Measurements from ENCODE around the gene PRR36. TPM values are rescaled to one million over a fixed set of nuclear protein-coding genes. Genes with fewer than 3 reads are reported as not detected.
"Not testable (repeated sequence)": the region's sequence is repeated elsewhere in the genome, so short reads cannot be mapped to it uniquely, and the experiment has no call there.

The PRR36 gene
- total RNA-seq, 2 donors from 2014 or later = 0.19 to 0.21 TPM

DNA sequence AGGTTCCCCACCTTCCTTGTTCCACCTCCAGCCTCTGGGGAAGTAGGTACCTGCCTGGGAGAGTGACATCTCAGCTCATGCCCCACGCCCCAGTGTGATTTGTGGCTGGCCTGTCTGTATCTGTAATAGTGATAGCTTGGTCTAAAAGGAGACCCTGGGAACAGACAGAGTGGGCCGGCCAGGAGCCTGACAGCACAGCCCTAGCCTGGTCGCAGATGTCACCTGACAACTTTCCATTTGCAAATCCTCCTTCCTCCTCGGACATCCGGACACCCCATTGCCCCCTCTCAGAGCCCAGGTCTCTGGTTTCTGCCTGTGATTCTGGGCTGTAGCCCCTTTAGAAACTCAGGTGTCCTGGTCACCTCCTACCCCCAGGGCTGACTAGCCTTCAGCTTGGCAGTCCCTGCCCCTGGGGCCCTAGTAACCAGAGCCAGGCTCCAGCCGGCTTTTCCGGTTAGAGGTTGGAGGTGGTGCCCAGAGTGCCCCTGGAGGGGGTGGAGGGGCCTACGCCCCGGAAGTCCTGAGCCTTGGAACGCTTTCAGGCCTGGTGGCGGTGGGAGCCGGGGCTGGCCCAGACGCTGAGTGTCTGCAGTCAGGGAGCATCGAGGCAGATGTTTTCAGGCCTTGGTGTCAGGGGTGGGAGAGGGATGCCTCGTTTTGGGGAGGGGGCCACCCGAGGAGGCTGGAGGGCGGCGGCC lies 20.6 kb upstream of the PRR36 start:
- no peaks in the 10 kb centered on the region for H3K4me1 Mint-ChIP-seq
- H3K36me3 Mint-ChIP-seq (ENCODE audit: low read depth) = no peaks in the 10 kb centered on the region
- no peak for ATAC-seq (replicated peaks)
- H3K27ac Mint-ChIP-seq = peak overlapping the region; percentile 15
- H3K9me3 Mint-ChIP-seq = no peaks in the 10 kb centered on the region
- no peaks in the 10 kb centered on the region for H3K27me3 Mint-ChIP-seq
- no peak overlapping the region for H3K4me3 Mint-ChIP-seq

DNA sequence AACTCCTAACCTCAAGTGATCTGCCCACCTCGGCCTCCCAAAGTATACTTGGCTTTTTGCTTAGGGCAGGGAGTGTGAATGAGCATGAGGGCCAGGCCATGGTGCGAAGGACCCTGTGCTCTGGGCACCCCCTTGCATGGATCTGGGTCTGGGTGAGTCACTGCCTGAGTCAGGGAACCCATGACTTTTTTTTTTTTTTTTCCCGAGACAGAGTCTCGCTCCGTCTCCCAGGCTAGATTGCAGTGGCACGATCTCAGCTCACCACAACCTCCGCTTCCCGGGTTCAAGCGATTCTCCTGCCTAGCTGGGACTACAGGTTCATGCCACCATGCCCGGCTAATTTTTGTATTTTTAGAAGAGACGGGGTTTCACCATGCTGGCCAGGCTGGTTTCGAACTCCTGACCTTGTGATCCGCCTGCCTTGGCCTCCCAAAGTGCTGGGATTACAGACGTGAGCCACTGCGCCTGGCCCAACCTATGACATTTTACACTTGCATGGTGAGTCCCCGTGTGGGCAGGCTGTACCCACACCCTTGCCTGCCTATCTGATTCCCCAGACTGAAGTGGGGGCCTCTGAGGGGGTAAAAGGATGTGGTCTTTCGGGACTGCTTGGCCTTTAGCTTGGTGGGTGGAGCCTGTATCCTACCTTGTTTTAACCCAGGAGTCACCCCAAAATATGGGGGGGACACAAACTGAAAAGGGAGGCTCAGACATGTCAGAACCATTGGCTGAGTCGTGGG lies 19.3 kb upstream of the PRR36 start:
- H3K4me1 Mint-ChIP-seq; H3K27ac Mint-ChIP-seq; H3K27me3 Mint-ChIP-seq; ATAC-seq (replicated peaks); H3K36me3 Mint-ChIP-seq (ENCODE audit: low read depth); H3K4me3 Mint-ChIP-seq; H3K9me3 Mint-ChIP-seq: not testable (repeated sequence)

DNA sequence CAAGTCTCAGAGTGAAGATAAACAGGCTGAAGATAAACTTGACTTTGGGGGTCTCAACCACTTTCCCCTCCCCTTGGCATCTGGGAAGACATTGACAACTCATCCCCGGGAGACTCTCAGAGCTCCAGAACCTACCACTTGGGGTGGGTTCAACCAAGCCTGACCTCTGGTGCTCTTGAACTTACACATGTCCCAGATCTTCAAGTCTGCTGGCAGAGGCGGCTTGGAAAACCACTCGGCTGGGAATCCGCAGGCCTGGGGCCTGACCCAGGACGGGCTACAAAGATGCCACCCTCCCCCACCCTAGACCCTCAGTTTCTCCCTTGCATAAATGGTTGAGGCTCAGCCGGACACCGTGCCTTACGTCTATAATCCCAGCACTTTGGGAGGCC lies 14.6 kb upstream of the PRR36 start:
- no peaks in the 10 kb centered on the region for H3K4me1 Mint-ChIP-seq
- H3K27me3 Mint-ChIP-seq = no peaks in the 10 kb centered on the region
- no peaks in the 10 kb centered on the region for H3K36me3 Mint-ChIP-seq (ENCODE audit: low read depth)

GRCh38 chr19:7888145-7888825 lies 14.1 kb upstream of the PRR36 start, which contains the start of gene LRRC8E:
Gene LRRC8E (plus strand): TSS chr19:7888510. CDS start chr19:7895604, 7,094 bp downstream.
- Mint-ChIP-seq H3K27ac (no peak within 1 kb of the TSS), H3K9me3 (no peaks in the 10 kb centered on the region), H3K27me3 (no peaks in the 10 kb centered on the region), H3K4me1 (no peaks in the 10 kb centered on the region), H3K36me3 (ENCODE audit: low read depth) (no peaks in the 10 kb centered on the region), H3K4me3 (no peak within 1 kb of the TSS)
- peak; percentile 81 for ATAC-seq (replicated peaks)

More for the DNA sequence above, 14.6 kb upstream of the PRR36 start:
- ATAC-seq (replicated peaks) = no peak
- Mint-ChIP-seq H3K27ac (no peak overlapping the region), H3K9me3 (no peaks in the 10 kb centered on the region), H3K4me3 (no peak overlapping the region)

GRCh38 chr19:7887408-7888144 lies 13.4 kb upstream of the PRR36 start:
- no peaks in the 10 kb centered on the region for H3K4me1 Mint-ChIP-seq
- ATAC-seq (replicated peaks) = no peak
- H3K36me3 Mint-ChIP-seq (ENCODE audit: low read depth) = no peaks in the 10 kb centered on the region
- no peak overlapping the region for H3K27ac Mint-ChIP-seq
- no peak overlapping the region for H3K4me3 Mint-ChIP-seq
- no peaks in the 10 kb centered on the region for H3K9me3 Mint-ChIP-seq
- H3K27me3 Mint-ChIP-seq = no peaks in the 10 kb centered on the region

DNA sequence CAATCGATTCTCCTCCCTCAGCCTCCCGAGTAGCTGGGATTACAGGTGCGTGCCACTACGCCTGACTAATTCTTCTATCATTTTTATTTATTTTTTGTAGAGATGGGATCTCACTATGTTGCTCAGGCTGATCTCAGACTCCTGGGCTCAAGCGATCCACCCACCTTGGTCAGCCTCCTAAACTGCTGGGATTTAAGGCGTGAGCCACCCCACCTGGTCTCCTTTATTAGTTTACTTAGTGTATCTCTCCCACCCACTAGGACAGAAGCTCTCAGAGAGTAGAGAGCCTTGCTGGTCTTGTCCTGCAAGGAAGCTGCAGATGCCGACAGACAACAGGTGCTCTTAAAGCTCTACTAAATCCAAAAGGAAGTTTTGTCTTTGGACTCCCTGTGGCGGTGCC lies 11.6 kb upstream of the PRR36 start:
- Mint-ChIP-seq H3K27ac (no peak overlapping the region), H3K36me3 (ENCODE audit: low read depth) (no peaks in the 10 kb centered on the region), H3K4me1 (no peaks in the 10 kb centered on the region), H3K9me3 (no peaks in the 10 kb centered on the region), H3K4me3 (no peak overlapping the region), H3K27me3 (no peaks in the 10 kb centered on the region)
- no peak for ATAC-seq (replicated peaks)

DNA sequence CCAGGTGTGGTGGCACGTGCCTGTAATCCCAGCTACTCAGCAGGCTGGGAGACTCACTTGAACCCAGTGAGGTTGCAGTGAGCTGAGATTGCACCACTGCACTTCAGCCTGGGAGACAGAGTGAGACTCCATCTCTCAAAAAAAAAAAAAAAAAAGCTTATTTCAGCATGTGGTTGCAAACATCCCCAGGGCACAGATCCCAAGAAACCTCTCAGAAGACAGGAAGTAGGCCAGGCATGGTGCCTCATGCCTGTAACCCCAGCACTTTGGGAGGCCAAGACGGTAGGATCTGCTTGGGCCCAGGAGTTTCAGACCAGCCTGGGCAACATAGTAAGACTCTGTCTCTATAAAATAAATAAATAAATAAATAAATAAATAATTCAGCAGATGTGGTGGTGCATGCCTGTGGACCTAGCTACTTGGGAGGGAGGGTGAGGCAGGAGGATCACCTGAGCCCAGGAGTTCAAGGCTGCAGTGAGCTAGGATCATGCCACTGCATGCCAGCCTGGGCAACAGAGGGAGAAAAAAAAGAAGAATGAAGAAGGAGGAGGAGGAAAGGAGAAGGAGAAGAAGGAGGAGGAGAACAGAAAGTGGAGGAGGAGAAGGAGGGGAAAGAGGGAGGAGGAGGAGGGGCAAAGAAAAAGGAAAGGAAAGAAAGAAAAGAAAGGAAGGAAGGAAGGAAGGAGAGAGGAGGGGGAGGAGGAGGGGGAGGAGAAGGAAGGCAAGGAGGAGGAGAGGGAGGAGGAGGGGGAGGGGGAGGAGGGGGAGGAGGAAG lies 9.8 kb upstream of the PRR36 start:
- H3K27me3 Mint-ChIP-seq = no peaks in the 10 kb centered on the region
- no peak for ATAC-seq (replicated peaks)
- H3K36me3 Mint-ChIP-seq (ENCODE audit: low read depth) = no peaks in the 10 kb centered on the region
- H3K27ac Mint-ChIP-seq = no peak overlapping the region
- no peaks in the 10 kb centered on the region for H3K9me3 Mint-ChIP-seq
- H3K4me3 Mint-ChIP-seq = no peak overlapping the region
- H3K4me1 Mint-ChIP-seq = no peaks in the 10 kb centered on the region

DNA sequence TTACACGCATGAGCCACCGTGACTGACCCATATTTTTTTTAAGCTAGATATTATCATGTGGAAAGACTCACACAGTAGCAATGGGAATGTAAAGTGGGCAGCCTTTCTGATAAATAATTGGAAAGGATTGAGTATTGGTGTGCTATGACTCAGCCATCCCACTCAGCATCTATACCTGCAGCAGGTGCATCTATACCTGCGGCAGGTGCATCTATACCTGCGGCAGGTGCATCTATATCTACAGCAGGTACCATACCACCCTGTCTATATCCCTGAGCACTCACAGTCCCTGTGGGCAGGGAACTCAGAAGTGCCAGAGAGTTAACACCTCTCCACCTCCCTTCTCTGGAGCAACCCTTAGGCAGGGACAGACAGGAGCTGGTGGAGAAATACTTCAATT lies 8.9 kb upstream of the PRR36 start:
- ATAC-seq (replicated peaks) = no peak
- Mint-ChIP-seq H3K27me3 (no peaks in the 10 kb centered on the region), H3K36me3 (ENCODE audit: low read depth) (no peaks in the 10 kb centered on the region), H3K27ac (no peak overlapping the region), H3K9me3 (no peaks in the 10 kb centered on the region), H3K4me3 (no peak overlapping the region), H3K4me1 (no peaks in the 10 kb centered on the region)

DNA sequence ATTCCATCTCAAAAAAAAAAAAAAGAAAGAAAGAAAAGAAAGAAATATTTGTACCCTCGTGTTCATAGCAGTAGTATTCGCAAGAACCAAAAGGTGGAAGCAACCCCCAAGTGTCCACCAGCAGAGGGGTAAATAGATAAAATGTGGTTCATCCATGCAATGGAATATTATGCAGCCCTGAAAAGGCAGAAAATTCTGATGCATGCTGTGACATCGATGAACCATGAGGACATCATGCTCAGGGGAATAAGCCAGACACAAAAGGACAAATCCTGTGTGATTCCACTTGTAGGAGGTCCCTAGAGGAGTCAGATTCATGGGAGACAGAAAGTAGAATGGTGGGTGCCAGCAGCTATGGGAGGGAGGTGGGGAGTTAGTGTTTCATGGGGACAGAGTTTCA lies 7.7 kb upstream of the PRR36 start:
- H3K4me1 Mint-ChIP-seq = no peaks in the 10 kb centered on the region
- no peak for ATAC-seq (replicated peaks)
- no peaks in the 10 kb centered on the region for H3K36me3 Mint-ChIP-seq (ENCODE audit: low read depth)
- no peaks in the 10 kb centered on the region for H3K9me3 Mint-ChIP-seq
- no peak overlapping the region for H3K27ac Mint-ChIP-seq
- no peaks in the 10 kb centered on the region for H3K27me3 Mint-ChIP-seq
- no peak overlapping the region for H3K4me3 Mint-ChIP-seq

DNA sequence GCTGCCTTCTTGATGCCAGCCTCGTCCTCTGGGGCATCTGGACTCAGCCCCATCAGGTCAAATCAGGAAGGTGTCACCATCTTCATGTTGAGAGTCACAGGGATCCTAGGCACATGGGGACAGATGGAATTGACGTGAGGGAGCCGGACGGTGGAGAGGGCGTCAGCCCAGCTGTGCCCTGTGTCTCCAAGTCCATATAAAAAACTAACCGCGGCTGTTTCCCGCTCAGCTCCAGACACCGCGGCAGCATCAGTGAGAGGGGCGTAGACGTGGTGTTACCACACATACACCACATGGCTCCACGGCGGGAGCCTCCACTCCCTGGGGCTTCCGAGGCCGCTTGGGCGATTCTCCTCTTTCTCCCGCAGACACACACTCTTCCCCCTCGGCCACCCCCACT lies 5.6 kb upstream of the PRR36 start:
- ATAC-seq (replicated peaks) = peak; percentile 18
- no peaks in the 10 kb centered on the region for H3K9me3 Mint-ChIP-seq
- no peaks in the 10 kb centered on the region for H3K4me1 Mint-ChIP-seq
- no peaks in the 10 kb centered on the region for H3K27me3 Mint-ChIP-seq
- H3K36me3 Mint-ChIP-seq (ENCODE audit: low read depth) = no peaks in the 10 kb centered on the region
- H3K4me3 Mint-ChIP-seq = no peak overlapping the region
- H3K27ac Mint-ChIP-seq = no peak overlapping the region

DNA sequence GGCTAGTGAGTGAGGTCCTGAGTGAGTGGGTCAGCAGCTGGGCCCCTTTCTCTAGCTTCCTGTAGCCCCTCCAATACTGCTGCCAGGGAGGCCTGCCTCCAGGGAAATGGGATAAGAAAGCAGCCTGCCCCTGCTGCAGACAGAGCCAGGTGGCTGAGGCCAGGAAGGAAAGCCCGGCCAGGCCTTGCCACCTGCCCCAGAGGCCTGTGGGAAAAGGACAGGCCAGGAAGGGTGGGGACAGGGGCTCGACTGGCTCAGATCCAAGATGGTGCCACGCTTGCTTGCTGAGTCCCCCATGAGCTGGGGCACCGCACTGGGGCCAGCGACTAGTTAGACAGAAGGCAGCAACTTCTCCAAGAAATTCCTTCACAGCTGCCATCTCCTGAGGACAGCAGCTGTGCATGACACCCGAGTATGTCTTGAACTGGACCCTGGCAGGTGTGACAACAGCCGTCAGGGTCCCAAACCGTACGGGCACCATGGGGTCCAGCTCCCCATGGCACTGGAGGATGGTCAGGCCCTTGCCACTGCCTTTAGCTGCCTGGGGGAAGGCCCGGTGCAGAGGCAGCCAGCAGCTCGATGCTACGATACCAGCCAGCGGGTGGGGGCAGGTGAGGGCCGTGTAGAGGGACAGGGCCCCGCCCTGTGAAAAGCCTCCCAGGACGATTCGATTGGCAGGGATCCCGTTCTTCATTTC lies 5.1 kb upstream of the PRR36 start:
- H3K9me3 Mint-ChIP-seq = no peaks in the 10 kb centered on the region
- no peak overlapping the region for H3K4me3 Mint-ChIP-seq
- no peaks in the 10 kb centered on the region for H3K27me3 Mint-ChIP-seq
- no peaks in the 10 kb centered on the region for H3K4me1 Mint-ChIP-seq
- peak; percentile 12 for ATAC-seq (replicated peaks)
- no peaks in the 10 kb centered on the region for H3K36me3 Mint-ChIP-seq (ENCODE audit: low read depth)
- H3K27ac Mint-ChIP-seq = no peak overlapping the region

- Mint-ChIP-seq H3K4me1 (no peaks in the 10 kb centered on the region), H3K36me3 (ENCODE audit: low read depth) (no peaks in the 10 kb centered on the region), H3K27me3 (no peaks in the 10 kb centered on the region), H3K4me3 (no peak overlapping the region), H3K9me3 (no peaks in the 10 kb centered on the region), H3K27ac (no peak overlapping the region)
- ATAC-seq (replicated peaks) = no peak
These were observed 3.2 kb upstream of the PRR36 start for GRCh38 chr19:7877249-7877836.

GRCh38 chr19:7874897-7875273 lies 695 bp upstream of the PRR36 start:
- Mint-ChIP-seq H3K9me3 (no peaks in the 10 kb centered on the region), H3K27me3 (peaks cover 14% of the 10 kb centered on the region), H3K36me3 (ENCODE audit: low read depth) (no peaks in the 10 kb centered on the region), H3K4me1 (peaks cover 10% of the 10 kb centered on the region), H3K27ac (no peak overlapping the region), H3K4me3 (peak overlapping the region; percentile 43)
- no peak for ATAC-seq (replicated peaks)
